T-helper 22 cell (primary cell): ENCODE data around the gene NQO1.
"Not testable (repeated sequence)": the region's sequence is repeated elsewhere in the genome, so short reads cannot be mapped to it uniquely, and the experiment has no call there.

Source experiments
- DNase-seq: peaks from one replicate; pipeline ENCODE4 v3.0.0-alpha.2; 2020; ENCODE audit warnings: low read depth

Gene NQO1

GRCh38 chr16:69726313-69727060 lies at the start of gene NQO1:
TSS of gene NQO1 (minus strand) at chr16:69726560. CDS start at chr16:69726439, 121 bp downstream.
- peak; percentile 64 for DNase-seq

- DNase-seq = no peak
Measured at GRCh38 chr16:69775563-69775962, 49.2 kb upstream of the NQO1 start.

GRCh38 chr16:69773260-69773947 lies 47.0 kb upstream of the NQO1 start:
- no peak for DNase-seq

- DNase-seq = no peak
Measured at GRCh38 chr16:69771651-69771967, 45.2 kb upstream of the NQO1 start.

GRCh38 chr16:69769404-69769803 lies 43.0 kb upstream of the NQO1 start:
- no peak for DNase-seq

- DNase-seq = no peak
Measured at GRCh38 chr16:69768666-69769065, 42.3 kb upstream of the NQO1 start.

- DNase-seq = no peak
Measured at GRCh38 chr16:69767459-69768229, 41.3 kb upstream of the NQO1 start.

GRCh38 chr16:69763599-69763942 lies 37.2 kb upstream of the NQO1 start:
- DNase-seq = no peak

GRCh38 chr16:69762814-69763598 lies 36.6 kb upstream of the NQO1 start:
- DNase-seq = no peak

GRCh38 chr16:69761983-69762813 lies 35.8 kb upstream of the NQO1 start, which contains the start of gene WWP2:
TSS of gene WWP2 (plus strand) at chr16:69762332. CDS start at chr16:69787011, 24,679 bp downstream.
- DNase-seq = peak; percentile 74

GRCh38 chr16:69757375-69757774 lies 31.0 kb upstream of the NQO1 start:
- DNase-seq = not testable (repeated sequence)

- no peak for DNase-seq
Measured at GRCh38 chr16:69756705-69757104, 30.3 kb upstream of the NQO1 start.

- peak; percentile 96 for DNase-seq
Measured at GRCh38 chr16:69754469-69755310, 28.3 kb upstream of the NQO1 start, which contains the start of gene NOB1. TSS of gene NOB1 (minus strand) at chr16:69754926. CDS start at chr16:69754910, 16 bp downstream.

GRCh38 chr16:69754143-69754468 lies 27.7 kb upstream of the NQO1 start:
- no peak for DNase-seq

GRCh38 chr16:69748694-69749345 lies 22.5 kb upstream of the NQO1 start:
- DNase-seq = no peak

GRCh38 chr16:69747115-69747514 lies 20.8 kb upstream of the NQO1 start:
- no peak for DNase-seq

- no peak for DNase-seq
Measured at GRCh38 chr16:69745959-69746358, 19.6 kb upstream of the NQO1 start.

GRCh38 chr16:69745232-69745612 lies 18.9 kb upstream of the NQO1 start:
- no peak for DNase-seq

- DNase-seq = no peak
Measured at GRCh38 chr16:69744363-69745231, 18.2 kb upstream of the NQO1 start.
